Astrocyte (in vitro differentiated cells and primary cell): Measurements from ENCODE around the gene MGAT3.

ENCODE experiments used
- CTCF ChIP-seq: IDR thresholded peaks from 2 replicates; pipeline ENCODE4 v1.5.1; 2011; ENCODE audit warnings: low read depth, mild to moderate bottlenecking, inconsistent platforms, low read length, moderate library complexity; ENCODE audit not compliant: insufficient read depth
- EZH2 ChIP-seq: IDR thresholded peaks from 2 replicates; pipeline ENCODE4 v1.6.1; 2012; ENCODE audit warnings: mild to moderate bottlenecking, low read length, inconsistent platforms; ENCODE audit not compliant: insufficient read depth

- TF ChIP-seq CTCF (no peak), EZH2 (no peak)
These were observed 77.3 kb downstream of the MGAT3 start for GRCh38 chr22:39534092-39534506.
